ENCODE data around the gene FOXA1.

Gene FOXA1

DNA sequence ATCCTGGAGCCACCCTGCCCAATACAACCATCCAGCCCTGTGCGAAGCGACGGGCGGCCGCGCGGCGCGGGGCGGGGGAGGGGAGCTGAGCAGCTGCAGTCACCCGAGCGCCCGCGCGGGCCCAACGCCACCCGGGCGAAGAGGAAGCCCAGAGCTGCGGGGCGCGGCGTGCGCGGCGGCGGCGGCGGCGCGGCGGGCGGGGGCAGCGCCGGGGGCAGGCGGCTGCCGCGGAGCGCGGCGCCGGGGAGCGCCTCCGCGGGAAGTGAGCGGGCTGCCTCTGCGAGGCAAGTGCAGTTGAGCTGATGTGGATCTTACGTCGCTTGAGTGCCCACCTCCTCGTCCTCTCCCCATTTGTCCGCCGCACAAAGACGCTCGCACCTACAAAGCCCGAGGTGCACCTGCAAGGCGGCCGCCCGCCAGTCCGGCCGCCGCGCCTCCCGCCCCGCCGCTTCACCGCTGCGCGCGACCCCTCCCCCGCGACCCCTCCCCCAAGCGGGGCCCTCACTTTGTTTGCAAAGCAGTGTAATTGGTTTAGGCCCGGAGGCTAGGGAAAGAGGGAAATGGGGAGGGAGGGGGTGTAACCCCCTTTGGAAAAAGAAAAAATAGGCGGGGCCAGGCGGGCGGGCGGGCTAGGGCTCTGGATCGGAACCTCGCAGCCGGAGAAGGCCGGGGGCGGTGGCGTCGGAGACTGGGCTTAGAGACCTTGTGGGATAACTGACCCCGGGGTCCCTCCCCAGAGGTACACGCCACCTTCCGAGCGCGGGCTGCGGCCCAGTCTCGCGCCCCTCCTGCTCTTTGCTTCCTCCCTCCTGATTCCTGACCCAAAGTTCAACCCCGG lies at the start of gene FOXA1, which contains the start of gene TTC6:
Gene FOXA1, minus strand, starts transcription at position 279 of the 838 bp plus-strand sequence. Its CDS starts 277 bp downstream, at position 2.
Gene TTC6, plus strand, starts transcription at position 659 of the 838 bp plus-strand sequence. CDS start 26,436 bp downstream, outside the sequence.
- no peak for DNase-seq (ENCODE audit: low read depth in 2 of 3, low spot score in 1 of 3)

DNA sequence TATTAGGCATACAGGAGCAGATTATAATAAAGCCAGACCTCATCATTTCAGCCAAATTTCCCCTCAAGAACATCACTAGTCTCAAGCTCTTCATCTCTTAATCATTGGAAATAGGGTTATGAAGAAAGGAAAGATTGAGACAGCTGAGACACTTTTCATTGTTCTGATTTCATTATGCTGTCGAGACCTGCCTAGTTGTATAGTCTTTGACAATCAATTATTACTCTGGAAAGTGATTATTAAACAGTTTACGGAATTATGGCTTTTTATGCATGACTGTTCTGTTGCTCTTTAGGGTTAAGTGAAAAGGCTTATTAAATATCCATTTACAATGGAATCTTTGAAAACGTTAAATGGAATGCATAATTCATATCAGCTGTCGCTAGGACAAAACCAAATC lies 48.7 kb upstream of the FOXA1 start:
- DNase-seq (ENCODE audit: low read depth in 2 of 3, low spot score in 1 of 3) = no peak

DNA sequence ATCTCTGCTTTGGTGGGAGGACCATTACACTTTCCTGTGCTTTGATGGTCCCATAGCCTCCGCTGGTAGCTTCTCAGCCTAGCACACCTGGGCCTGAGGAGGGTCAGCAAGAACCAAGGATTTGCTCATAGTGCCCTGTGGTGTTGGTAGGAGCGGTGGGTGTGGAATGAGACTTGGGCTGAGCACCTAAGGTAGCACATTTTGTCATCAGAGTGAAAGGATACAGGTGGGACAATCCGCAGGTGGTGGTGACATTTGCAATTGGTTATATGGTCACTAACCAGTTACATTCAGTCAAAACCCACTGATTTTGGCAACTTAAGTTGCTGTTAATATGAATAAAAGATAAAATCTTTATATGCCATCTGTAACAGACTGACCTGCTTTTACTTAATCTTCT lies 47.1 kb upstream of the FOXA1 start:
- no peak for DNase-seq (ENCODE audit: low read depth in 2 of 3, low spot score in 1 of 3)

DNA sequence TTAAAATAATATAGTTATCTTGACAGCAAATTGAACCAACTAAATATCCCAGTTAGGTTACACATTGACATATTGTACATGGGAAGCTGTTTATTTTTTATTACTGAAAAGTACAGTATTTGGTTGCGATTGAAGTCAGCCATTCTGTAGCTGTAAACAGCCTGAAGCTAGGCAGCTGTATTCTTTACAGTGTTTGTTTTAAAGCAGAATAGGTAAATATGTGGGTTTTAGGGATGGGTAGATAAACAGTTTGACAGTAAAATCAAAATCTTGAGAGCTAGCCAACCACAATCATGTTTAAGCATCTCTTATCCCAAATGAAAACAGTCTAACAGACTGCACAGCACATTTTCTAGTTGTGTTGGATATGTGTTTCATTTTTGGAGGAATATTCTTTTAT lies 46.1 kb upstream of the FOXA1 start:
- DNase-seq (ENCODE audit: low read depth in 2 of 3, low spot score in 1 of 3) = no peak

DNA sequence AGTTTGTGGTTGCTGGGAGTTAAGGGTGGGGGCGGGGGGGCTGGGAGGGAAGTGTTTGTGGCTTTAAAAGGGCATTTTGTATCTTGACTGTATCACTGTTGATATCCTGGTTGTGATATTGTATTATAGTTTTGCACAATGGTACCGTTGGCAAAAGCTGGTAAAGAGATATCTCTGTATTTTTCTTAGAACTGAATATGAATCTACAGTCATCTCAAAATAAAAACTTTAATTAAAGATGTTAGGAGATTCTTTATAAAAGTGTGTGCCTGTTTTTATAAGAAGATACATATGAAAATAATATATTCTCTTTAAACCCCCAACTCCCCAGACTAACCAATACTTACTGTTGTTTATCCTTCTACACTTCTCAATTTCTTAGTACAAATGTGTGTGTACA lies 43.5 kb upstream of the FOXA1 start:
- no peak for DNase-seq (ENCODE audit: low read depth in 2 of 3, low spot score in 1 of 3)

DNA sequence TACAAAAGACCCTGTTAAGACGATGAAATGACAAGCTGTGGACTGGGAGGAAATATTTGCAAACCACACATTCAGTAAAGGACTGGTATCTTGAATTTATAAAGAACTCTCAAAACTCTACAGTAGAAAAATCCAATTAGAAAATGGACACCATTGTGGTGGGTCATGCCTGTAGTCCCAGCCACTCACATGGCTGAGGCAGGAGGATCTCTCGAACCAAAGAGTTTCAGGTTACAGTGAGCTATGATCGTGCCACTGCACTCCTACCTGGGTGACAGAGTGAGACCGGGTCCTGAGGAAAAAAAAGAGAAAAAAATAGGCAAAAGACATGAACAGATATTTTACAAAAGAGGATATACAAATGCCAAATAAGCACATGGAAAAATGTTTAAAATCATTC lies 42.3 kb upstream of the FOXA1 start:
- no peak for DNase-seq (ENCODE audit: low read depth in 2 of 3, low spot score in 1 of 3)

DNA sequence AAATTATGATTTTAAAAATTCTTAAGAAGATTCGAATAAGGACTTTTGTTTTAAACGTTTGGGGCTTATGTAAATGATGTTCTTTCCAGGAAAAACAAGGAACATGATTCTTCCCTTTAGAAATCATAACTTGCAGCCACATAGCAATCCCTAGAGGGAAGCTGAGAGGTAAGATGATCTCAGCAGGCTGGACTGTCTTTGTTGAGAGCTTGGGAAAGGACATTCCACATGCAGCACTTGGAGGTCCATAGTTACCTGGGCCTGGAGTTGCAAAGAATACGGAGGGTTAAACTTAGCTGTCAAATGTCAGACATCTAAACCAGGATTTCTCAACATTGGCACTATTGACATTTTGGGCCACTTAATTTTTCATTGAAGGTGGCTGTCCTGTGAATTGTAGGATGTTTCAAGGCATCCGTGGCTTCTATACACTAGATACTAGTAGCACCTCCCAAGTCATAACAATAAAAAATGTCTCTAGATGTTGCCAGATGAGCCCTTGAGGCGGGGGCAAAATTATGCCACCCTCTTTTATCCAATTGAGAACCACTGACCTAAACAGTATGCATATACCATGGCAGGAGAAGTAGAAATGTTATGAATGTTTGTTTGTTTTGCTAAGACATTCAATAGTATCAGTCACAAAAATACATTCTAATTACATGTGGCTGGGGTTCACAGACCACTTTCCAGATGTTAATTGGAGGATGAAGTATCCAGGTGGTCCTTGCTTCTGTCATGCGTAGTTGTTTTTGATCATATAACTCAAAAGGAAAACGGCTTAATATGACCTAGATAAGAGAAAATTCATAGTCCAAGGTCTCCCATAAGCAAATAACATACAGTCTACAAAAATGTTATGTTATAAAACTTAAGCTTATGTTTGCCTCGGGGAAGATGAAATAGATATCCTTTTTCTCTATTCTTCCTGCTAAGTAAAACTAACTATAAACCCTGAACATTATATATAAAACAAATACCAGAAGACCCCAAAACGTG lies 30.8 kb upstream of the FOXA1 start:
- no peak for DNase-seq (ENCODE audit: low read depth in 2 of 3, low spot score in 1 of 3)

DNA sequence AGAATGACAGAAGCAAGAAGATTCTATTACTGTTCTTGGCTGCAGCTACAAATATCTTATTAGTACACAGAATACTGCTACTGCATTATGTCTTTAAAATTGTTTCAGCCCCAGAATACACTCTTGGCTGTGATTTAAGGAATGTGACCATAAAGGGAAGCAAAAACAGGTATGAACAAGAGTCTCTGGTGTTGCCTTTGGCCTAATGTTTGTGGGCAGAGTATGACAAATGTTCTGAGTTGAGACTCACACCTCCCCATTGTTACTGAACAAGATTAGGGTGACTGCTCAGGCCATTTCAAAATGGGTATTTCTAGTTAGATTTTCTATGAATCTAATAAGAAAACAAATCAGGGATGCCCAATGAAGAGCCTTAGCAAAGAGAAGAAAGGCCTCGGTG lies 28.9 kb upstream of the FOXA1 start:
- no peak for DNase-seq (ENCODE audit: low read depth in 2 of 3, low spot score in 1 of 3)

DNA sequence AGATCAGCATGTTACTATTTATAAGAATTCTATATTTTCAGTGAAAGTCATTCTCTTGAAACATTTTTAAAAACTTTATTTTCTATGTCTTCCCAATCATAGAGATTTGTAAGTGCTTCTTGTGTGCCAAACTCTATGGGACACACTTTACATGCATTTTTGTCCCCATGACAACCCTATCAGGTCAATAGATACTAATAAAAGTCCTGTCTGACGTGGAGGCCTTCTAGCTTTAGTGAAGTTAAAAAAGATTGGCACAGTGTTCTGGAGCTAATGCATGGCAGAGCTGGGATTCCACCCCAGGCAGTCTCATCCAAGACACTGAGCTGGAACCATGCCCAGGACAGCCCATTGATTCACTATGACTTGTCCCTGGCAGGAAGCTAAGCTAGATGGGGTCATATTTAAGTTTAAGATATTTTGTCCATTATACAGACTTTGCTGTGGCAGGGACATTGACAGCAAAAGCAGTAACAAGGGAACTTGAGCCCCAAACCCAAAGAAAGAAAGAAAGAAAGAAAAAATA lies 28.4 kb upstream of the FOXA1 start:
- DNase-seq (ENCODE audit: low read depth in 2 of 3, low spot score in 1 of 3) = no peak

DNA sequence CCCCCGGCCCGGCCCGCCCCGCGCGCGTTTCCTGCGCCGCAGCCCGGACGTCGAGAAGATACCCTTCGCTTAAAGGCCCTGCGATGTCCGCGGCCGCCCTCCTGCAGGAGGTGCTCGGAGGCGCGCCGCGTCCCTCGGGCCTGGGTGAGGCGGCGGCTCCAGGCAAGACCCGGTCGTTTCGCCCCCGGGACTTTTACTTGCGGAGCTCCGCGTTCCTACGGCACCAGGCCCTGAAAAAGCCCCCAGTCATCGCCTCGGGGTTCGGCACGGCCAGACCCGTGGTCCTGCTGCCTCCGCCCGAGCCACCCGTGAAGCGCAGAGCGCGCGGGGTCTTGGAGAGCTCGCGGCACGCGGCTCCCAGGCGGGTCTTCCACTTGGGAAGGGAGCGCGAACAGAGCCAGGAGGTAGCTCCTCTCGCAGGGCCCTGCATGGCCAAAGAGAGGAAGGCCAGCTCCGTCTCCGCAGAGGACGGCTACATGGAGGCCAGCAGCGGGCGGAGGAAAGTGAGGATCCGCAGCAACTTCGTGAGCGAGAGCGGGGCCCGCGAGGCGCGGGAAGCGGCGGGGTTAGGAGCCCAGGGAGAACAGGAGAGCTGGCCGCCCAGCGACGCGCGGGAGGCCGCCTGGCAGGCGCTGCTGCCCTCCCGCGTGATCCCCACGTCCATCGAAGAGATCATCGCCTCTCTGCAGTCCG lies 27.3 kb upstream of the FOXA1 start:
- no peak for DNase-seq (ENCODE audit: low read depth in 2 of 3, low spot score in 1 of 3)

DNA sequence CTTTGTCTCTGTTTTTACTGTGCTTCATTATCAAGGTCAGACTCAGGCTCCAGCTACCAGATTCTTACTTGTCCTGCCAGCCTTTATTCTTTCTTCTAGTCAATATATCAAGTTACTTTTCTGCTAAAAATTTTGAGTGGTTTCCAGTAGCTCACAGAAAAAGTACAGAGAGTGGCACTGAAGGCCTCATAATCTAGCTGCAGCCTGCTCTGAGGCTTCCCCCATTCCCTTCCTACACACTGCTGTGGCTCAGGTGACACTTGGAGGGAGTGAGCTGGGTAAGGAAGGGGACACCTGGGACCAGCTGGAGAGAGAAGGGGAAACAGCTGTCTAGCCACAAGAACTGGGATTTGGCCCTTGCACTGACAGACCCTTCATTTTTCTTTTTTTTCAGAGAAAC lies 25.8 kb upstream of the FOXA1 start:
- no peak for DNase-seq (ENCODE audit: low read depth in 2 of 3, low spot score in 1 of 3)

DNA sequence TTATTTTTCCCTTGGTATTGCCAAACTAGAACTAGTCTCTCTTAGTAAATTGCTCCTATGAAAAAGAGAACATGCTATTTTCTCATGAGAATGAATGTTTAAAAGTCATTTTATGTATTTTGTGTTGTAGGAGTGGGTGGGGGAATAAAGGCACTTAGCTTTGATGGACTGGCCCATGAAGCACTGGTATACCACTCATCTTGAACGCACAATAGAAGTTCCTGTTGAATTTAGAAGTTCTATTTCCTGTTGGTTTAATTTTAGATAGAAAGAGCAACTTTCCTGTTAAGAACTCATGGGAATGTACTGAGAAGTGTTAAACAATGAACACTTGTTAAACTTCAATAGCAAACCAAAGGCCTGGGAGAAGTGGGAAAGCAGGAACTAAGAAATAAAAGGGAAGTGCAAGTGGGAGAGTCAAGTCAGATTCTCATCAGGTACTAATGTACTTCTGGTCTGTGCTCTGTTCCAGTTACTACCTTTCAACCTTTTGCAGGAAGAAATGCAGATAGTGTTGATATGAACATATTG lies 23.5 kb upstream of the FOXA1 start:
- DNase-seq (ENCODE audit: low read depth in 2 of 3, low spot score in 1 of 3) = no peak

DNA sequence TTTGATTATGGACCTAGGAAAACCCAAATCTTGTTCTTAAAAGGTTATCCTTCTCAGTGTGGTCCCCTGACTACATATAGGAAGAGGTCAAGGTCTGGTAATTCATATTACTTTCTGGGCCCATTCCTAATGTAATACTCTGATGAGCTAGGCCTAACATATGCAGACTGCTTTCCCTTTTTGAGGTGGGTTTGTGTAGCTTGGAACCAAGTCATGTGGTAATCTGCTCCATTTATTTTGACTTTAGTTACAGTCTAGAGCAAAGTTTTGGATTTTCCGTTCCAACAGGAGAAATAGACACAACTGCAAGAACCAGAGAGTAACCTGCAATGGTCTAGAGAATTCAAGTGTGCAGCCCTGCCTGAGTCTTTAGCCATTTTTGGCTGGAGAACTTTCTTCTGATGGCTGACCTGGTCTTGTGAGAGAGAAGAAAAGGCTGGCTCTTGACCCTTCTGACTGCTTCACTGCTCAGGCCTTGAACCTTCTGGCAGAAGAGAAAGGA lies 22.9 kb upstream of the FOXA1 start:
- DNase-seq (ENCODE audit: low read depth in 2 of 3, low spot score in 1 of 3) = no peak

DNA sequence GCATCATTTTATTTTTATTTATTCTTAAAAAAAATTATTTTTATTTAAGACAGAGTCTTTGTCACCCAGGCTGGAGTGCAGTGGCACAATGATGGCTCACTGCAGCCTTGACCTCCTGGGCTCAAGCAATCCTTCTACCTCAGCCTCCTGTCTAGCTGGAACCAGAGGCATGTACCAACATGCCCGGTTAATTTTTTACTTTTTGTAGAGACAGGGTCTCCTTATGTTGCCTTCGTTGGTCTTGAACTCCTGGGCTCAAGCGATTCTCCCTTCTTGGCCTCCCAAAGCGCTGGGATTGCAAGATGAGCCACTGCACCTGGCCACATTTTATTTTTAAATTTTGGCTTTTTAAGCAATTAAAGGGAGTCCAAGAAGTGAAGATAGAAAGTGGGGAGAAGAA lies 21.8 kb upstream of the FOXA1 start:
- no peak for DNase-seq (ENCODE audit: low read depth in 2 of 3, low spot score in 1 of 3)

DNA sequence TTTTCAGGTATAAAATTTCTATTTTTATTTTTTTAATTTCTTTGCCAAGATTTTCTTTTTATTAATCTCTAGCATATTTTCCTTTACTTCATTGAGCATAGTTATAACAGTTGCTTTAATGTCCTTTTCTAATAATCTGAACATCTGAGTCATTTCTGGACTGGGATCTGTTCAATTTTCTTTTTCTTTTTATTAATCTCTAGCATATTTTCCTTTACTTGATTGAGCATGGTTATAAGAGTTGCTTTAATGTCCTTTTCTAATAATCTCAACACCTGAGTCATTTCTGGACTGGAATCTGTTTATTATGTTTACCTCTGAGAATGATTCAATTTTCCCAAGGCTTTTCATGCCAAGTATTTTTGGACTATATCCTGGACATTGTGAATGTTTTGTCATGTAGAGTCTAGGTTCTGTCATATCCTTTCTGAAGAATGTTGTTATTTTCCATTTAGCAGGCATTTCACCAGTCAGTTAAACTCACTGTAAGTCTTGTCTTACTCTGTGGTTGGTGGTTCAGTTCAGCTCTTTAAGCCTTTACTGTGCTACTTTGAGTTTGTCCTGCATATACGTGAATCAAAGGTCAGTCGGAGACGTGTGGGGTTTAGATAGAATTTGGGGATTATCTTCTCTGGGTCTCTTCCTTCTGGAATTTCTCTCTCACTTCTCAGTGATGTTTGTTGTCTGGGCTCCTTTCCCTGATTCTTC lies 20.7 kb upstream of the FOXA1 start:
- DNase-seq (ENCODE audit: low read depth in 2 of 3, low spot score in 1 of 3) = no peak

DNA sequence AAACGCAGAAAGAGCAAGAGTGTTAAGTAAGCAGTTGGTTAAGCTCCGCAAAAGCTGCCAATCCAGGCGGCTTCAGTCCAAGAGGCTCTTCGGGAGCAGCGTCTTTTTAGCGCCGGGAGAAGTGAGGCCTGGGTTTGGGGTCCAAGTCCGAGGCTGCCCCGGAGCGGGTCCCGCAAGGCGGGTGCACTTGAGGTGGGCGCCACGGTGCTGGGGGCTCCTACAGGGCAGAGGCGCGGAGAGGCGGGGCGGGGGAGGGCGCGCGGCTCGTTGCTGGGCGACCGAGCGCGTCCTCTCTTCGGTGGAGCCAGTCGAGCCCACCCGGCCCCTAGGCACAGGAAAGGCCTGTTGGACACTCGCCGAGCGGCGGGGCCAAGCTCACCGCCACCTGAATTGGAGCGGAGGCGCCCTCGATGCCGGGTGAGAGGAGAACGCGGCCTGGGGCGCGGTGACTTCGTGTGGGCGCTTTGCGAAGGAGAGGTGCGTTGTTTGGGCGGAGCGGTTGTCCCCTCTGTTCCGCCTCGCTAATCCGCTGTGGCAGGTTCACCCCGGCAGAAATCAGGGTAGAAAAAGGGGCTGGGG lies 16.0 kb upstream of the FOXA1 start:
- no peak for DNase-seq (ENCODE audit: low read depth in 2 of 3, low spot score in 1 of 3)

DNA sequence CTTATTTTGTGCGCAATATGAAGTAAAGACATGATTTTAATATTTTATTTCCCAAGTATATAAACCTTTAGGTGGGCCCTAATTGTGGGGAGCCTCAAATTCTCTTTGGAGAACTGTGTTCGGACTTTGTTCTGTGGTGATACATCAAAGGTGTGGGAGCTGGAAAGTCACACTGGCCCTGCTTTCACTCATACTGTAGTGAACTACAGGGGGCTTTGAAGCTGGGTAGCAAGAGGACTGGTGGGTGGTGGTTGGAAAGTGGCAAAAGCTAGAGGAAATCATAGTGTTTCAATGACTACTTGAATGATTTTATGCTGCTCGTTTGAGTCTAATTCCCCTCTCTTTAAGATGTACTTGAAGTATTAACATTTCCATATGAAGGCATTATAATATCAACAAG lies 13.6 kb upstream of the FOXA1 start:
- no peak for DNase-seq (ENCODE audit: low read depth in 2 of 3, low spot score in 1 of 3)

DNA sequence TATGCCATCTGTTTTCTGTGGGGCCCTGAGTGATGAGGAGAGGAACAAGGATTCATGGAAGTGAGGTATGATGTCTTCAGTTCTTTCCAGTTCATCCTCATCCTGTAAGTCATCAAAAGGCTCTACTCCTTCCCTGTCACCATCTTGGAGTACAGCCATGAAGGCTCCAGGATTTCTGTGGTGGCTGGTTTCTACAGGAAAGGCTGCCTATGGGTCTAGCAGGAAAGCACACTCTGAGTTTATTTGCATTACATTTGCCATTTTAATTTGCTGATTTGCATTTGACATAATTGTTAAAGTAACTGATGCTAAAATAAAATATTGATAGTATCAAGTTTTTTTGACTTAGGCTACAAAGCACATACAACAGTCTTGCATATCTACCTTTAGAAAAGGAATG lies 11.6 kb upstream of the FOXA1 start:
- DNase-seq (ENCODE audit: low read depth in 2 of 3, low spot score in 1 of 3) = no peak

DNA sequence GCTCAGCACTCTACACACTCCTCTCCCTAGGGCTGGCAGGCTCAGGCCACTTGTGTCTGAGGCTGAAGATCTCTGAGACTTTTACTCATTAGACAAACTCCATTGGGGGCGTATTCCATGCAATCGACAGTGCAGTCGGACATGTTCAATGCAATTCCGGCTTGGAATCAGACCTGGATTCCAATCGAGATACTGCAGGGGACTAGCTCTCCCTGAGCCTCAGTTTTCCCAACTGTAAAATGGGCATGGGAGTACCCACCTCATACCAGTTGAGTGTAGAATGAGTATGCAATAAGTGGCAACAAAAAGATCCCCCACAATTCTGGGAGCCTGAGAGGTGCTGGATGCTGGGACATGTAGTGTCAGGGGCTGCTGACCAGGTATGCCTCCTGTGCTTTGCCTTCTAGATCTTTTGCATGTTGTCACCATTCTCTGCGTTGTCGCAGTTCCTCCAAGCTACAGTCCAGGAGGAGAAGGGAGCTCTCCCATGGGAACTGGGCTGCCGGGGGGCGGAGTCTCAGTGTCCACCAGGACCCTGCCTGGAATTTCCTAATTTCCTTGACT lies 8.7 kb upstream of the FOXA1 start:
- no peak for DNase-seq (ENCODE audit: low read depth in 2 of 3, low spot score in 1 of 3)
